DMS 273 treated with DMSO at 0.1 percent for 48 hours (cell line): ENCODE results near the gene CPAMD8.
"Not testable (repeated sequence)": the region's sequence is repeated elsewhere in the genome, so short reads cannot be mapped to it uniquely, and the experiment has no call there.

Source experiments
- DNase-seq: peaks from one replicate; lab custom pipeline; 2025; lab: John Stamatoyannopoulos, UW

CPAMD8 gene

DNA sequence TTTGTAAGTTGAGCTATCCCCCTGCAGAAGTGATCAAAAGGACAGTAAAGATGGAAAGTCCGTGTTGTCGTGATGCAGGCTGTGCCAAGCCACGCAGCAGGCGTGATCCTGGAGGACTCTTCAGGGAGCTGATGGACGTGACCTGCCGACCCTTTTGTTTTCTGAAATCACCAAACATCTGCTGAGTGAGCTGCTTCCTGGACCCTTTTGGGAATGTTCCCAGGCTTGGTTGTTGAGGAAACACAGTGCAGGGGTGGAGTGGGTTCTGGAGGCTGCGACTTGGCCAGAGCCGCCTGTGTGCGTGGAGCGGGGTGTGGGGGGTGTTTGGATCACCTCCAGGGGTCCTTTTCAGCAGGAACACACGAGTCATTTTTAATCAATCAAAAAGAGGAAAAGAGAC lies 15.4 kb upstream of the CPAMD8 start:
- no peak for DNase-seq

DNA sequence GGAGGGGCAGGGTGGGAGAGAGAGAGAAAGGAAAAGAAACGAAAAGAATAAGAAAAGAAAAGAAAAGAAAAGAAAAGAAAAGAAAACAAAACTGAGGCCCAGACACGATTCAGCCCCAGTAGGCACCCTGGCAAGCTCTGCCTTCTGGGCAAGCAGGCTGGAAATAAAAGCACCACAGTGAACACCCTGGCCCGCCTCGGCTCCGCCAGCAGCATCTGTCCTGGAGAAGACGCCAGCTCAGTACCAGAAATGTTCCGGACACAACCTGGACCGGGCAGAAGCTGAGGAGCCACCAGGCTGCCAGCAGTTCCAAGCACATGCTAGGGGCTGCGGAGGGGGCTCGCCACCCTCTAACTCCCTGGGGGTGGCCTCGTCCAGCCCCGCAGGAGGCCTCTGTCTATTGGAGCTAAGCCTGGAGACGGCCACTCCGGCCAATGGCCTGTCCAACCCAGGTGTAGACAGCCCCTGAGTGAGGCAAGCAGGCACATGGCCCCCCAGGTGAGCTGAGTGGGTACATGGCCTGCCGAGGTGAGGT lies 11.4 kb upstream of the CPAMD8 start:
- no peak for DNase-seq

DNA sequence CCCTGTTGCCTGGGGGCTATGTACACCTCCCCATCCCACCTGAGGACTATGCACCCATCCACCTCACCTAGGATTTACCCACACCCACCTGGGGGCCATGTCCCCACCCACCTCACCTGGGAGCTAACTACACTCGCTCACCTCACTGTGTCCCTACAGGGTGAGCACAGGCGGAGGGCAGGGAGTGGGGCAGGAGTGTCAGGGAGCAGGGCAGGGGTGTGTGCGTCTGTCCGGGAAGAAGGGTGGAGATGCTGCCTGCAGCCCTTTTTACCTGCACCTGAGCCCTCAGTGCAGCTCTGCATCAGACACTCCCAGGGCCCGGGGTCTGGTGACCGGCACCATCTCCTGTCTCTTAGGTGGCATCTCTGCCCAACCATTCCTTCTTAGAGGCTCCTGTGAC lies 10.6 kb upstream of the CPAMD8 start:
- no peak for DNase-seq

DNA sequence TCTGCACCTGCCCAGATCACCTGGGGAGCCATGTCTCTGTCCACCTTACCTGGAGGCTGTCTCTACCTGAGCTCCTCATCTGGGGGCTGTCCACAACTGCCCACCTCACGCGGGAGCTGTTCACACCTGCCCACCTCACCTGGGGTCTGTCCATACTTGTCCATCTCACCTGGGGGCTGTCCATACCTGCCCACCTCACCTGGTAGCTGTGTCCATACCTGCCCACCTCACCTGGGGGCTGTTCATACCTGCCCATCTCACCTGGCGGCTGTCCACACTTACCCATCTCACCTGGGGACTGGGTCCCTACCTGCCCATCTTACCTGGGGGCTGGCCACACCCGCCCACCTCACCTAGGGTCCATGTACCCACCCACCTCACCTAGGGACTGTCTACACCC lies 10.0 kb upstream of the CPAMD8 start:
- no peak for DNase-seq

DNA sequence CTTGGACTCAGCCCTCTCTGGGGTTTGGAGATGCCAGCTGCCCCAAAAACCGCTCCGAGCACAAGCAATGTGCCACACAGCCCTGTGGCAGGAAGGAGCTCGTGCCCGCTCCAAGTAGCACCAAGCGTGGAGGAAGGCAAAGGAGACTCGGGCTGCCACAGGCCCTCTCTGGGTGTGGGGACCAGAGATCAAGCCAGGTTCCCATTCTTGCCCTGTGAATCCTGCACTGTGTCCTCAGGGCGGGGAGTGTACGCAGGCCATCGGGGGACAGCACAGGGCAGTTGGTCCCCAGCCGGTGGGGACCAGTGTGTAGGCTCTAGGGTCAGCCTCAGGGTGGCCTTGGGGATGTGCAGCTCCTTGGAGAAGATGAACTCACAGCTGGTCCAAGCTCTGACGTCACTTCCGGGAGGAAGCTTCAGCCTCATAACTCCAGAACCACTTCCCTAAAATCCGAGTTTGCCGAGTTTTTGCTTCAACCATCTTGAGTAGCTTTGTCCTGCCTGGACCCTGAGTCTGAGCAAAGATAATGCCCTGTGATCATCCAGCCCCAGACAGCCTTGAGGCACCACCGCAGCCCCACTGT lies 9.3 kb upstream of the CPAMD8 start:
- no peak for DNase-seq

DNA sequence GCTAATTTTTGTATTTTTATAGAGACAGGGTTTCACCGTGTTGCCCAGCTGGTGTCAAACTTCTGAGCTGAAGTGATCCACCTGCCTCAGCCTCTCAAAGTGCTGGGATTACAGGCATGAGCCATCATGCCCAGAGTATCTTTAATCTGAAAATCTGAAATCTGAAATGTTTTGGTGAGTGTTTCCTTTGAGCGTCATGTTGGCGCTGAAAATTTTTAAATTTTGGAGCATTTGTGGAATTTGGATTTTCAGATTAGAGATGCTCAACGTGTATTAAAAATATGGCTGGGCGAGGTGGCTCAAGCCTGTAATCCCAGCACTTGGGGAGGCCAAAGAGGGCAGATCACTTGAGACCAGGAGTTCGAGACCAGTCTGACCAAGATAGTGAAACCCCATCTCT lies 5.1 kb upstream of the CPAMD8 start:
- DNase-seq = no peak

DNA sequence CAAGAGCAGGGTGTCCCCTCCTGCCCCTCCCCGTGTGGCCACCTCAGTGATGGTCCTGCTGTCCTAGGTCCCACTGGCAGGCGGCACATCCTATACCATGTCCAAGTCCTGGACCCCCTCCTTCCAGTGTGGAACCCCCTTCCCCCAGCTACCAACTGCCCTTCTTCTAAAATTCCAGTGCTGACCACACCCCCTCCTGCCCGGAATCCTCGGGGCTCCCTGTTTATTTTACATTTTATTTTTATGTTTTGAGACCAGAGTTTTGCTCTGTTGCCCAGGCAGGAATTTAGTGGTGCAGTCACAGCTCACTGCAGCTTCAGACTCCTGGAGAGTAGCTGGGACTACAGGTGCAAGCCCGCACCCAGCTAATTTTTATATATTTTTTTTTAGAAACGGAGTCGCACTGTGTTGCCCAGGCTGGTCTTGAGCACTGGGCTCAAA lies 945 bp upstream of the CPAMD8 start:
- DNase-seq = no peak

DNA sequence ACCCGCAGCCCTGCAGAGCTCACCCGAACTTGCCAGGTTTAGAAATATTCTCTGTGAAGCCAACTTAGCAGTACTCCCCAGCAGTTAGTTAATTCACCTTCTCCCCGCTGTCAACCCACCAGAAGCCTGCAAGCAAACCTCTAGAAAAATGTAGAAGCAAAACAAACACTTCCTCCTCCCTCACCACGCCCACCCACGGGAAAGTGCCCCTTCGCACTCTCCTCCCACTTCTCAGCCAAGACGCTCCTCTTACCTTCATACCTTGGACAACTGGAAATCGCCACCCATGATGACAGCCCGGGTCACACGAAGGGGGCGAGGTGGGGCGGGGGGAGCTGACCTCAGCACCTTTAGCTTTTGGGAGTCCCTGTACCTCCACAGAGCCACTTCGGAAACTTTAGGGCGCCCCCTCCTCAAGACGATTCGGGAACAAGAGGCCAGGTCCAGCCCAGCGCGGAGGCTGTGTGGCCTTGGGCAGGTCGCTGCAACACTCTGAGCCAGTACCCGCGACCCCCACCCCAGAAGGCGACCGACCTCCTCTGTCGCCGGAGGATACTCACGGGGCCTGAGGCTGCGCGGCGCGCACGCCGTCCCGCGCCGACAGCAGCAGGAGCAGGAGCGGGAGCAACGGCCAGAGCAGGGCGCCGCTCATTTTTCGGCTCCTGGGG lies 485 bp downstream of the CPAMD8 start:
- no peak for DNase-seq

DNA sequence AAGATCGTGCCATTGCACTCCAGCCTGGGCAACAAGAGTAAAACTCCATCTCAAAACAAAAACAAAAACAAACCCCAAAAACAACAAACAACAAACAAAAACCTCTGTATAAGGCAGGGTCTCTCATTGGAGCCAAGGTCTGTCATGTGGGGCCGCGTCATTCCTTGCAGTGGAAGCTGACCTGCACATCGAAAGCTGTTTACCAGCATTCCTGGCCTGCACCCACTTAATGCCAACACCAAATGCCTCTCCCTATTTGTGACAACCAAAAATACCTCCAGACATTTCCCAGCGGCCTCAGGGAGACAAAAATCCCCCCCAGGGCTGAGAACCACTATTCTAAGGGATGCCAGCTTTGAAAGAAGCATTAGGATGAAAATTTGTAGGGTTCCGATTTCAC lies 1.2 kb downstream of the CPAMD8 start:
- no peak for DNase-seq

DNA sequence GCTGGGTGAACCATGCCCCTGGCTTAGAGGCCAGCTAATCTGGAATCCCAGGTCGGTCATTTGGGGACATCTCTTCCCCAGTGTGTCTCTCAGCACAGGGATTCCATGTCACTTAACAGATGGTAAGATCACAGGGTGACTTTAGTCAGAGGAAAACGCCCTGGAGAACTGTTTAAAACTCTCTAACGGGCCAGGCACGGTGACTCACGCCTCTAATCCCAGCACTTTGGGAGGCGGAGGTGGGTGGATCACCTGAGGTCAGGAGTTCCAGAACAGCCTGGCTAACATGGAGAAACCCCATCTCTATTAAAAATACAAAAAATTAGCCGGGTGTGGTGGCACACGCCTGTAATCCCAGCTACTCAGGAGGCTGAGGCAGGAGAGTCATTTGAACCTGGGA lies 1.7 kb downstream of the CPAMD8 start:
- not testable (repeated sequence) for DNase-seq

DNA sequence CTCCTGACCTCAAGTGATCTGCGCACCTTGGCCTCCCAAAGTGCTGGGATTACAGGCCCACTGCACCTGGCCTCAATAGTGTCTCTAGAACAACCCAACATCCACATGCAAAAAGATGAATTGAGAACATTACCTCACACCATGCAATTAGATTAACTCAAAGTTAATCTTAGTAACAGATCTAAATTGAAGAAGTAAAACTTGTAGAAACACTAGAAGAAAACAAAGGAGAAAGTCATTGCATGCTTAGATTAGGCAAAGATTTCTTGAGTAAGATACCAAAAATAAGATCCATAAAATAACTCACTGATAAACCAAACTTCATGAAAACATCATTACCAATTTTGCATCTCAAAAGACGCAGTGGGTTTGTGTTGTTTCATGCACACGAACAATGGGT lies 2.8 kb downstream of the CPAMD8 start:
- no peak for DNase-seq

DNA sequence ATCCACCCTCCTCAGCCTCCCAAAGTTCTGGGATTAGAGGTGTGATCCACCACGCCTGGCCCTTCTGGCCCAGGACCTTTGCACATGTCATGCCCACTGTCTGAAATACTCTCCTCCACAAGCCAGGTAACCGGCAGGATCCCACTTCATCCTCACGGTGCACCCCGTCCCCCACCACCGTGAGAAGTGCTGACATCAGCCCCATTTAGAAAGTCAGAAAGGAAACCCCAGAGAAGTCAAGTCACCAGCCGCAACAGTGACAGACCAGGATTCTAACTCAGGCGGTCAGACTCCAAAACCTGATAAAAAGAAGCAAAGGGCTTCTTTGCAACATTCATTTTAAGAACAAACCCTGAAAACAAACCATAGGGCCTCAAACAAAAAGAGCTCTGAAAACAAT lies 3.9 kb downstream of the CPAMD8 start:
- DNase-seq = no peak

DNA sequence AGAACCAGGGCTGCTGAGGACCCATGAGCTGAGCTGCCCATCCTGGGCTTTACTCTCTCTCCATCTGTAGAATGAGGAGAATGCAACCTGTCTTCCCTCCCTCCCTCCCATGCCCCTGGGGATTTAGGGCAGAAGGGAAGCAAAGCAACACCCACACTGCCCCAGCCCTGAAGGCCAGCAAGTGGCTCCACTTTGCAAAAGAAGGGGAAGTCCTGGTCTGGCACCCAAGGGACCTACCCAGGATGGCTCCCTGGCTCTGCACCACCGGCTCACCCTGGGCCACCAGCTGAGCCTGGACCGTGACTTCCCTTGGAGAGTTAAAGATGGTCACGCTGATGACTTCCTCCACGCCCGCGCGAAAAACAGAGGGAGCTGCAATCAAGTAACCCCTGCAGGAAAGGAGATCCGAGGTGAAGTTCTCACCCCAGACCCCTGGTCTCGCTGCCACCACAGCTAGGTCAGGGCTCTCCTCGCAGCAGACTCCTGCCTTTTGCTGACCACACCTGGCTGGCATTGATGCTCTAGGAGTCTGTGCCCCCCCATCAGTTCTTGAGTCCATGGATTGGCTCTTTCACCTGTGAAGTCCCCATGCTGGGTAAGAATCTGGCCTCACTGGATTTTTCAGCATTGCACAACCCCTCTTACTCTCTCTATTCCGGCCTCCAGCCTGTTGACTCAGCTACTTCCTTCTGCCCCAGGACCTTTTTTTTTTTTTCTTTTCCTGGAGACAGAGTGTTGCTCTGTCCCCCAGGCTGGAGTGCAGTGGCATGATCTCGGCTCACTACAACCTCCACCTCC lies 4.6 kb downstream of the CPAMD8 start:
- DNase-seq = no peak

DNA sequence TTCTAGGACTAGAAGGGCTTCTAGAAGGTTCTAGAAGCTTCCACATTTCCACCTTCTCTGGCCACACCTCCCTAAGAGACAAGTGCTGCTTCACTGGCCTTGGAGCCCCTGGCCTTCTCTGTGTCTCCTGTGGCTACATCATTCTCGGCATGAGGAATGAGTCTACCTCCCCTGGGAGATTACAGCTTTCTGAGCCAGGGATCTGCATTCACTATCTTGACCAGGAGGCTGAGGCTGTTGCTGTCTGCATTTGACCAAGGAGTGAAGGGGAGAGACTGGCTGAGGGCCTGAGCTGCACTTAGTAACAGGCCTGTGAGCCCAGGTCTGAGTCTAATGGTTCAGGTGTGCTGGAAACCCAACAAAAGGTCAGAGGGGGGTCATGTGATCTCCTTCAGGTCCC lies 5.3 kb downstream of the CPAMD8 start:
- DNase-seq = no peak

DNA sequence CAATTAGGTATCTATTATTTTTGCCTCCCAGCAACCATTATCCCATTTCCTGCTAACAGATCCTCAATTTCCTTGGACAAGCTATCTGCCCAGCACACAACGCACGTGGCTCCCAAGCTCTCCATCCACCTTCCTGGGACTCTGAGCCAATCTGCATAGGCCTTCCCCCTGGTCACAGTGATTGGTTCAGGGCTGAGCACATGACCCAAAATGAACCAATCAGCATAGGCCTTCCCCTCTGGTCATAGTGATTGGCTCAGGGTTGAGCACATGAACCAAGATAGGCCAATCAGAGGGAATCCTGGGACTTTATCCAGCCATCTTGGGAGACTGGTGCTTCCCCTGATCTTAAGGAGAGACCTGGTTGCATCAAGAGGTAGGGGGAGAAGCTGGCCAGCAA lies 5.8 kb downstream of the CPAMD8 start:
- no peak for DNase-seq

DNA sequence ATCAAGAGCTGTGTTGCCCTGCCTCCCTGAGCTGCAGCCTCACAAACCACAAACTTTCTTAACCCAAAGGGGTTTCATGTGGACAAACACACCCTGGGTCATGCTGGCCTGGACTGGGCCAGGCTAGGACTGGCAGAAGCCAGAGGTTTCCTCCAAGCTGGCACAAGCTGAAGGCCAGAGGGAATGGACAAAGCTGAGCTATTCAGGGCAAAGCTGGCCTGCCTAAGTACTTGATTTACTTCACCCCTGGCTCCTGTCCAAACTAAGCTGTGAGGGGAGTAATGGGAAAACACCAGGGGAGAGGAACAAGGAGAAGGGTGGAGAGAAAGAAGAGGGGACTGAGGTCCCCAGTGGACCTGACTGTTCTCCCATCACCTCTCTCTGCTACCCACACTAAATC lies 6.2 kb downstream of the CPAMD8 start:
- DNase-seq = no peak

DNA sequence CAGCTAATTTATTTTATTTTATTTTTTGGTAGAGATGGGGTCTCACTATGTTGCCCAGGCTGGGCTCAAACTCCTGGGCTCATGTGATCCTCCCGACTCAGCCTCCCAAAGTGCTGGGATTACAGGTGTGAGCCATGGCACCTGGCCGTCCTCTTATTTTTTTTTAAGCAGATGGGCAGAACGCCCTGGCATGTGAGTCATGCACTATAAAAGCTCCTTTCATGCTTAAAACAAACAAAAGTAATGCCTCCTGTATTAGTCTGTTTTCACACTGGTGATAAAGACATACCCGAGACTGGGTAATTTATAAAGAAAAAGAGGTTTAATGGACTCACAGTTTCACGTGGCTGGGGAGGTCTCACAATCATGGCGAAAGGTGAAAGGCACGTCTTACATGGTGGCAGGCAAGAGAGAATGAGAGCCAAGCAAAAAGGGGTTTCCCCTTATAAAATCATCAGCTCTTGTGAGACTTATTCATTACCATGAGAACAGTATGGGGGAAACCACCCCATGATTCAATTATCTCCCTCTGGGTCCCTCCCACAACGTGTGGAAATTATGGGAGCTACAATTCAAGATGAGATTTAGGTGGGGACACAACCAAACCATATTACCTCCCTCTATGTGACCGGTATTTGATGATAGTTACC lies 12.3 kb downstream of the CPAMD8 start:
- not testable (repeated sequence) for DNase-seq

DNA sequence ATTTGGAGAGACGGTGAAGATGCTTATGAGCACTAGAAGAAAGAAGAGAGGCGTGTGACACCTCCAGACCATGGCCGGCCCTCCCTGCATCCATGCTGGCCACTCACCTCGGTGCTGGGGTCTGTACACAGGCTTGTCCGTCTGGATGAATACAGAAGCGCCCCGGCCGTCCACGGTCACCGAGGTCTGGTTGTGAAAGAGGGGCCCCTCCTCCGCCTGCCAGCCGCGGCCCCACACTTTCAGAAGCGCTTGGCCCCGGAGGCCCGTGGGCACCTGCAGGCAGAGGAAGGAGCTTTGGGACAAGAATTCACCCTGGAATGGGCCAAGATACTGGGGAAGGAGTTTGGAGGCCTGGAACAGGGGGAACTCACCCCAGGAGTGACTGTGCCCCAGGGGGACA lies 15.1 kb downstream of the CPAMD8 start:
- no peak for DNase-seq

DNA sequence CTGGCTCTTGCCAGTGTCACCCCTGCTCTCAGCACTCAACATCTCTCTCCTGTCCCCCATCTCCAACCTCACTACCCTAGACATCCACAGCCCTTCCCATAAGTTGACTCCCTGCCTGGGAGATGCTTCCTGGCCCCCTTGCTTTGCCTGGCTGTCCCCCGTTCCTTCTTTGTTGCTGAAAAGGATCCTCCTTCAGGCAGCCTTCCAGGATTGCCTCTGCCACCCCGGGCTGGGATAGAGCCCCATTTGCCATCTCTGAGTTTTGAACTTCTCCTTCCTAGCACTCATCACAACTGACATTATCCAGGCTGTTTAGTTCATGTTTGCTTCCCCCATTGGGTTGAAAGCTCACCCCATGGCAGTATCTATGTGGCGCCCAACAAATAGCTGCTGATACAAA lies 20.0 kb downstream of the CPAMD8 start:
- no peak for DNase-seq

DNA sequence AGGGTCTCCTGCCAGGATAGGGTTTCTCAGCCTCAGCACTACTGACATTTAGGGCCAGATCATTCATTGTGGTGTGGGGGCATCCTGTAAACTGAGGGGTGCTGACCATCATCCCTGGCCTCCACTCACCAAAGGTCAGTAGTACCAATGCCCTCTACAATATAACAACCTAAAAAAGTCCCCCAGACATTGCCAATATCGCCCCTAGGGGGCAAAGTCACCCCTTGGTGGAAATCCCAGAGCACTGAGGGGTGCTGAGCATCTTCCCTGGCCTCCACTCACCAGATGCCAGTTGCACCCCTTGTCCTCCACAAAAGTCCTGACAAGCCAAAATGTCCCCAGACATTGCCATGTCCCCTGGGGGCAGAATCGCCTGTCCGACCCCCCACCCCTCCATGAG lies 21.6 kb downstream of the CPAMD8 start:
- no peak for DNase-seq

DNA sequence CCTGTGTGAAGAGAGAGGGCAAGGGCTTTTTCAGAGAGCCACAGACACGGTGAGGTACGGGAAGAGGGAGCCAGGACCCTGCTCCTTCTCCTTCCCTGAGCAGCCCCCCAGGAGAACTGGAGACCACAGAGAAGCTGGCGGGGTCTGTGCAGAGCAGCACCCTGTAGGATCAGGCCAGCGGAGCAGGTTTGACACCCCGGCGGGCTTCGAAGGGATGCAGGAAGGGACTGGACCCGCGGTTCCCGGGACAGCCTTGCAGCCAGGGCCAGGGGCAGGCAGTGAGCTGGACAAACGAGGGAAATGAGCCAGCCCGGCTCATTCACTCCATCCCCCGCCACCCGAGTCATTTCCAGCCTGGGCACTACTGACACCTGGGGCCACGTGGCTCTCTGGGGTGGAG lies 22.2 kb downstream of the CPAMD8 start:
- no peak for DNase-seq

DNA sequence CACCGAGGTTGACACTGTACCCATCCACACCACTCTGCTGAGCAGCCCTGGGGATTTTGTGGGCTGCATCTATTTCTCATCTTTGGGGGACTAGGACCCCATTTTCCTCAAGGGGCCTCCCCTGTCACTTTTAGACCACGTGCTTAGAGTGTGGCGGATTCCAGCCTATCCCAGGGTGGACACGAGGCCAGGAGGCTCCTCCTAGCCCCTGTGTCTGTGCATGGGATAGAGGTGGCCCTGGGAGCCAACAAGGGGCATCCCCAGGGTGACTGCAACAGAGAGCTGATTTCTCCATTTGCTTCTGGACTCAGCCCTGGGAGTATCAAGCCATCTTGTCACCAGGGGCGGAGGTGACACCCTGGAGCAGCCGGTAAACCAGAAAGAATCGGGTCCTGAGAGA lies 24.2 kb downstream of the CPAMD8 start:
- no peak for DNase-seq
